OCI-LY7 (cell line): Measurements from ENCODE around the gene SHROOM3. TPM values are rescaled to one million over a fixed set of nuclear protein-coding genes. Genes with fewer than 3 reads are reported as not detected.

ENCODE experiments used
- BruUV-seq: library from RNA; stranded (reverse); fragments of 400-500 nt; replicated peaks from 2 replicates; lab custom pipeline; 2021; lab: Mats Ljungman, UMichigan
- CTCF ChIA-PET: fragments of 300-600 bp; sonication (Branson Sonifier 250); formaldehyde crosslinking; loops from one replicate; lab custom pipeline; 2022; ENCODE audit warnings: antibody characterized with exemption; ENCODE audit not compliant: unreplicated experiment; lab: Charles Lee
- POLR2A ChIA-PET: fragments of 300-600 bp; sonication (Branson Sonifier 250); formaldehyde crosslinking; loops from one replicate; lab custom pipeline; 2022; ENCODE audit warnings: antibody characterized with exemption; lab: Charles Lee
- DNase-seq: peaks from one replicate; pipeline ENCODE4 v3.0.0-alpha.2; 2015; ENCODE audit warnings: low spot score
- H2AFZ ChIP-seq: fragments of 200-600 bp; sonication (generic), shearing (Covaris generic); 2 replicates; pipeline ENCODE4 v1.6.1; 2014; ENCODE audit warnings: mild to moderate bottlenecking, antibody characterized with exemption, low read length, moderate library complexity
- H3K27ac ChIP-seq: fragments of 200-600 bp; sonication (generic); 2 replicates; pipeline ENCODE4 v1.5.1; 2014; ENCODE audit warnings: mixed run types, low read depth, mild to moderate bottlenecking, moderate library complexity, low read length, inconsistent platforms; ENCODE audit not compliant: poor library complexity, severe bottlenecking
- H3K36me3 ChIP-seq: fragments of 200-600 bp; sonication (generic); 2 replicates; pipeline ENCODE4 v1.6.1; 2014; ENCODE audit warnings: mild to moderate bottlenecking, antibody characterized with exemption, low read length, moderate library complexity, mixed read lengths; ENCODE audit not compliant: insufficient read depth
- H3K4me1 ChIP-seq: fragments of 200-600 bp; sonication (generic); 2 replicates; pipeline ENCODE4 v1.5.1; 2014; ENCODE audit warnings: mild to moderate bottlenecking, low read length; ENCODE audit not compliant: insufficient read depth, poor library complexity, severe bottlenecking
- H3K4me2 ChIP-seq: fragments of 200-600 bp; sonication (generic); 2 replicates; pipeline ENCODE4 v1.6.1; 2014; ENCODE audit warnings: mild to moderate bottlenecking, low read length
- H3K4me3 ChIP-seq: fragments of 200-600 bp; sonication (generic); 2 replicates; pipeline ENCODE4 v1.5.1; 2014; ENCODE audit warnings: mild to moderate bottlenecking, low read depth, low read length; ENCODE audit not compliant: poor library complexity, severe bottlenecking
- H3K79me2 ChIP-seq: fragments of 200-600 bp; sonication (generic); 2 replicates; pipeline ENCODE4 v1.6.1; 2016; ENCODE audit warnings: low read depth, mild to moderate bottlenecking, low read length, moderate library complexity, mixed read lengths; ENCODE audit not compliant: insufficient read depth
- H3K9me2 ChIP-seq: fragments of 200-600 bp; sonication (generic); 2 replicates; pipeline ENCODE4 v1.6.1; 2016; ENCODE audit warnings: mild to moderate bottlenecking, low read length, mixed read lengths; ENCODE audit not compliant: insufficient read depth
- H3K9me3 ChIP-seq: fragments of 200-600 bp; sonication (generic); 2 replicates; pipeline ENCODE4 v1.6.1; 2014; ENCODE audit warnings: mild to moderate bottlenecking, mixed run types, low read length, mixed read lengths
- H4K20me1 ChIP-seq: fragments of 200-600 bp; sonication (generic); 2 replicates; pipeline ENCODE4 v1.6.1; 2014; ENCODE audit warnings: mild to moderate bottlenecking, antibody characterized with exemption, low read length, moderate library complexity, mixed read lengths; ENCODE audit not compliant: insufficient read depth
- EZH2phosphoT487 ChIP-seq: fragments of 200-600 bp; sonication (generic); IDR thresholded peaks from 2 replicates; pipeline ENCODE4 v1.6.1; 2018; ENCODE audit warnings: low read depth, borderline replicate concordance, mild to moderate bottlenecking, mixed run types, antibody characterized with exemption, low read length, moderate library complexity, mixed read lengths
- intact Hi-C: fragments of 100-400 bp; cut with micrococcal nuclease; formaldehyde crosslinking; loops from one replicate; pipeline ENCODE4 v1.10.0; 2022; ENCODE audit not compliant: unreplicated experiment
- total RNA-seq, 2 experiments: library from RNA; depleted of rRNA in 1 of 2; stranded (reverse); fragments of >200 nt in 1 of 2; shearing (Covaris generic) in 1 of 2; gene quantifications; 2 replicates each; pipeline ENCODE4 v1.2.3, GENCODE V29; 2014 to 2022
- TF ChIP-seq, protein P1 (sequence below): fragments of 200-600 bp; sonication (generic); conservative IDR thresholded peaks from 2 replicates; pipeline ENCODE4 v1.5.1; 2014; ENCODE audit warnings: mild to moderate bottlenecking, antibody characterized with exemption, low read length, moderate library complexity, mixed read lengths

The SHROOM3 gene
- total RNA-seq, 2 experiments from 2014 or later: not detected

DNA sequence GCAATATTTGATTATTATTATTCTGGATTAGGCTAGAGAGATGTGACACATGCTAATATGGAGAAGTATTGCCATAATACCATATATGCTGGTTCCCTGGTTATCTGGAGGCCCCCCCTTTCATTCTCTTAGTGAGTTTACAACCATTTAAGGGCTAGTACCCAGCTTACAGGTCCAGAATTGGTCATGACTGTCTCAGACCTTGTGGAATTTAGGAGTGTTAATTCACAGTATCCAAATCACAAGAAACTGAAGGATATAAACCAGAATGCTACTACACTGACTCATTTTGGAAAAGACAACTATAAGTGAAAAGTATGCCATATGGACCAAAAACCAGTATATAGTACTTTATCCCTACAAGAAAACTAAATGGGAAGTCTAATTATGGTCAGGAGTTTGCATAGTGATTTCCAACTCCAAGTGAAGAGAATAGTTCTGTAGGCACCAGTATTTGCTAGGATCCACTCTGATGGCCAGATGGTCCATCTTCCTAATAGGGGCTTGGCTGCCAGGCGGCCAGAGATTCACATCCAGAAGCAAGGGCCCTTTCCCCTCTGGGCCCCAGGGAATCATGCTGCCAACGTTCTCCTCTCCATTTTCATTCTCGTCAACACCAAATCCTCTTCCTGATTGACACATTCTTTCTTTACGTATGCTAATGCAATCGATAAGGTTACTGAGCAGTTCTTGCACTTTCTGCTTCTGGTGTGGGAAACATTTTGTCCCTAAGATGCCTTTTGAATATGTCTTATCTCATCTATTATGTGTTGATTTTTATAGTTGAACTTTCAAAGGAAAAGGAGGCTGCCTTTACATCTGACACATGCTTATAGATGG lies 123.6 kb downstream of the SHROOM3 start:
- BruUV-seq: no TSS peak
- no peaks in the 10 kb centered on the region for H3K9me2 ChIP-seq
- H3K4me2 ChIP-seq: no peak overlapping the region
- intact Hi-C loops: no loop called here
- no peak overlapping the region for H3K27ac ChIP-seq
- TF ChIP-seq EZH2phosphoT487: no peak
- TF ChIP-seq, protein P1, sequence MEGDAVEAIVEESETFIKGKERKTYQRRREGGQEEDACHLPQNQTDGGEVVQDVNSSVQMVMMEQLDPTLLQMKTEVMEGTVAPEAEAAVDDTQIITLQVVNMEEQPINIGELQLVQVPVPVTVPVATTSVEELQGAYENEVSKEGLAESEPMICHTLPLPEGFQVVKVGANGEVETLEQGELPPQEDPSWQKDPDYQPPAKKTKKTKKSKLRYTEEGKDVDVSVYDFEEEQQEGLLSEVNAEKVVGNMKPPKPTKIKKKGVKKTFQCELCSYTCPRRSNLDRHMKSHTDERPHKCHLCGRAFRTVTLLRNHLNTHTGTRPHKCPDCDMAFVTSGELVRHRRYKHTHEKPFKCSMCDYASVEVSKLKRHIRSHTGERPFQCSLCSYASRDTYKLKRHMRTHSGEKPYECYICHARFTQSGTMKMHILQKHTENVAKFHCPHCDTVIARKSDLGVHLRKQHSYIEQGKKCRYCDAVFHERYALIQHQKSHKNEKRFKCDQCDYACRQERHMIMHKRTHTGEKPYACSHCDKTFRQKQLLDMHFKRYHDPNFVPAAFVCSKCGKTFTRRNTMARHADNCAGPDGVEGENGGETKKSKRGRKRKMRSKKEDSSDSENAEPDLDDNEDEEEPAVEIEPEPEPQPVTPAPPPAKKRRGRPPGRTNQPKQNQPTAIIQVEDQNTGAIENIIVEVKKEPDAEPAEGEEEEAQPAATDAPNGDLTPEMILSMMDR: no peak
- H3K36me3 ChIP-seq: no peaks in the 10 kb centered on the region
- H3K9me3 ChIP-seq: no peaks in the 10 kb centered on the region
- DNase-seq: no peak
- H3K4me3 ChIP-seq: no peak overlapping the region
- H3K4me1 ChIP-seq: no peaks in the 10 kb centered on the region
- H4K20me1 ChIP-seq: no peaks in the 10 kb centered on the region
- no peak overlapping the region for H2AFZ ChIP-seq
- POLR2A ChIA-PET: no interaction called here
- CTCF ChIA-PET: no interaction called here
- H3K79me2 ChIP-seq: no peaks in the 10 kb centered on the region

DNA sequence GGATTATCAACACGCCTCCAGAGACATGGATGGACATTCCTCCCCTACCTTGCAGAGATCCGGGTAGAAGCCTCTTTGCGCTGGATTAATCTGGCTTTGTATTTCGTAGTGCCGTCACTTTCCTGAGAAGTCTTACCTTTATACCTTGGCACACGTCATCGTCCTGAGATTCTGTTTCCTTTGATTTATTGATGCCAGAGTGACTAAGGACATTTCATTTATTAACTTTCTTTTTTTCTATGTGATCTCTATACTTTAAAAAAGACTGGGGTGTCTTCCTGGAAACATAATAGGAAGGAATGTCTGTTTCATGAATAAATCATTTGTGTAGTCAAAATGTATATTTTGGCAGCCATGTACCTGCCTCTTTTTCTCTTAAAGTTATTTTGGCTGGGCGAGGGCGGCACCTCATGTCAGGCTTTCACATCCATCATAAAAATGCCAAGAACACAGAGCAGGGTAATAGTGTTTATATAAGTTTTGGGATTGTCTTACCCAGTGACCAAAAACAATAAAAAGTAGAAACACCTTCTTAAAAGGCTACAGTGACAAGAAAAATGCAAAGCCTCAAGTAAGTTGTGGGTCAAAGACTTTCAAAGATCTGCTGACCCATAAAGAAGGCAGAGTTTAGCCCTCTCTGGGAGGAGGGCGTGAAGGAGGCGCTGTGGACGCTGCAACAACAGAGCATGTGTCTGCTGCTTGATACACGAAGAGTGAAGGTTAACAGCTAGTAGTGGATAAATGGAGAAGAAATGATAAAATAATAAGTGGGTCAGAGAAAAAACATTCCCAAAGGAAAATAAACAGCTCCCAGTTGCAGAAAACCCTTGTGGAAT lies 124.4 kb downstream of the SHROOM3 start:
- ChIA-PET POLR2A (interaction anchor here (0.9 kb wide), 1 partner anchor 27 kb away, joined by 3 read pairs; no protein-coding TSS in a partner anchor), CTCF (no interaction called here)
- H3K9me3 ChIP-seq: no peaks in the 10 kb centered on the region
- no peak for DNase-seq
- TF ChIP-seq, protein P1: no peak
- no peak for TF ChIP-seq EZH2phosphoT487
- no peaks in the 10 kb centered on the region for H3K36me3 ChIP-seq
- H4K20me1 ChIP-seq: no peaks in the 10 kb centered on the region
- no peak overlapping the region for H3K4me2 ChIP-seq
- intact Hi-C loops: no loop called here
- H3K4me3 ChIP-seq: no peak overlapping the region
- no peaks in the 10 kb centered on the region for H3K9me2 ChIP-seq
- H3K4me1 ChIP-seq: no peaks in the 10 kb centered on the region
- no TSS peak for BruUV-seq
- H3K27ac ChIP-seq: no peak overlapping the region
- no peaks in the 10 kb centered on the region for H3K79me2 ChIP-seq
- H2AFZ ChIP-seq: no peak overlapping the region
